HG03108 (cell line): ENCODE results near the gene RILPL1.
"Not testable (repeated sequence)": the region's sequence is repeated elsewhere in the genome, so short reads cannot be mapped to it uniquely, and the experiment has no call there.

Source experiments
- ATAC-seq: cut with Tn5 transposase; IDR thresholded peaks from one replicate; pipeline ENCODE4 v1.9.1; 2021; ENCODE audit warnings: moderate library complexity; ENCODE audit not compliant: unreplicated experiment

RILPL1 gene

DNA sequence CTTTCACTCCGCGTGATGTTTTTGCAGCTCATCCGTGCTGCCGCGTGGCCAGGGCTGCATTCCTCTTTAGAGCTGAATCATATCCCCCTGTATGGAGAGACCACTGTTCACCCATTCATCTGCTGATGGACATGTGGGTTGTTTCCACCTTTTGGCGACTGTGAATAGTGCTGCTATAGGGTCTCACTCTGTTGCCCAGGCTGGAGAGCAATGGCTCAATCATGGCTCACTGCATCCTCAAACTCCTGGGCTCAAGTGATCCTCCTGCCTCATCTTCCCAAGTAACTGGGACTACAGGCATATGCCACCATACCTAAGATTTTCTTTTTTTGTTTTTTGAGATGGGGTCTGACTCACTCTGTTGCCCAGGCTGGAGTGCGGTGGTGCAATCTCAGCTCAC is 36.5 kb downstream of the RILPL1 start:
- no peak for ATAC-seq

- no peak for ATAC-seq
Observed at GRCh38 chr12:123494124-123494851, 39.2 kb downstream of the RILPL1 start.

- ATAC-seq, result not testable (repeated sequence)
Observed at GRCh38 chr12:123492339-123493039, 41.0 kb downstream of the RILPL1 start.

GRCh38 chr12:123491481-123491880 is 42.0 kb downstream of the RILPL1 start:
- no peak for ATAC-seq

DNA sequence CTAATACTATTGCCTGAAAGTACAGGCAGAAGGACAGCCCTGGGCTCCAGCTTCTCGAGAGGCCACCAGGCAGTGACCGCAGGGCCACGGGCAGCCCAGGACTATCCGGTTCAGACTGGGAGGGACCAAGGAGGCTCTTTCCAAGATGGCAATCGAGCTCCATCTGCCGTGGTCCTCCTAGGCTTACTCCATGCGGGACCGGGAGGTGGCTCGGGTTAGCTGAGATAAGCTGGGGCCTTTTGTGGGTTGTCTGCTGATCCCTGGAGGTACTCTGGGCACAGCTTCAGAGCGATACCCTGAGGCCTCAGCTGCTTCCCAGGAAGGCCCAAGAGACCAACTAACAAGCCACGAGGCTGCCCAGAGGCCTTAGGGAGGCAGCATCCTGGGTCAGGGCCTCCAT is 42.5 kb downstream of the RILPL1 start:
- no peak for ATAC-seq

- no peak for ATAC-seq
Observed at GRCh38 chr12:123490089-123490488, 43.4 kb downstream of the RILPL1 start.

- no peak for ATAC-seq
Observed at GRCh38 chr12:123489580-123489979, 43.9 kb downstream of the RILPL1 start.

DNA sequence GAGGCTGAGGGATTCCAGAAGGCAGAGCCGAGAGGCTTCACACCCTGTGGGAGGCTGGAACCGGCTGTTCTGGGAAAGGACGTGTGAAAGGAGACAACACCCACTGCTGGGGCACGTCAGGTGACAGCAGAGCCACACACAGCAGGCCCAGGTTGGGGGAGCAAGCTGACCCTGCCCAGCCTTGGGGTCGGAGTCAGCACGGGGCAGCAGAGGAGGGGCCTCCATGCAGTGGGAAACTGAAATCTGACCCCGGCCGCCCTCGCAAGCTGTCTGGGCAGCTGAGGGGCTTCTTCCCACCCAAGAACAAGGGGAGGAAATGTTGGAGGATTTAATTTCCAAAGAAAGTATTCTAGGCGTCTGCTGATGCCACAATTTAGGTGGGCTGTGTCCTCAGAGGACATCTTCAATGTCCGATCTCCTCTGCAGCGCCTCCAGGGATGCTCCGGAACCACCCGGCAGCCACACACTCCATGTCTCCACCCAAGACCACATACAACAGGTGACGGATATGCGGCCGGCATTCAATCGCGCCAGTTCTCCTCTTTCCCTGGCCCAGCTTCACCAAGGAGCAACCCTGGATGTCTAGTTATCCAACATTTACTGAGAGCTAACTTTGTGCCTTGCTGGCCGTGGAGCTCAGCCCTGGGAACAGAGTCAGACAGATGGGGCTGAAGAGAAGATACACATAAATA is 44.8 kb downstream of the RILPL1 start:
- ATAC-seq, result no peak

- ATAC-seq, result no peak
Observed at GRCh38 chr12:123487428-123487827, 46.1 kb downstream of the RILPL1 start.

DNA sequence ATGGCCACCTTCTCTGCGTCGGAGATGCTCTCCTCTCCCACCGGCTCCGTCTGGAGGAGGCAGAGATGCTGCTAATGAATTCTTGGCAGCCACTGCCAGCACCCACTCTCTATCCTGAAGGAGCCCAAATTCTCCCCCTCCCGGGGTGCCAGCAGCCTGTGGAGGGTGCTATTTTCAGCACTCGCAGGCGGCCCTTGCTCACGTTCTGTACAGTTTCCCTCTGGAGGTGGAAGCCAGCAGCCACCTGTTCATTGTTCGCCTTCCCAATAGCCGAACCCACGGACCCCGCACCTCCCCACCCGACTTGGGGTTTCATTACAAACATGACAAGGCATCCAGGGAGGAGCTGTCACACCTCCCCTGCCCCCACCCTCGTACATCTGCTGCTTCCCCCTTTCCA is 47.8 kb downstream of the RILPL1 start:
- no peak for ATAC-seq

DNA sequence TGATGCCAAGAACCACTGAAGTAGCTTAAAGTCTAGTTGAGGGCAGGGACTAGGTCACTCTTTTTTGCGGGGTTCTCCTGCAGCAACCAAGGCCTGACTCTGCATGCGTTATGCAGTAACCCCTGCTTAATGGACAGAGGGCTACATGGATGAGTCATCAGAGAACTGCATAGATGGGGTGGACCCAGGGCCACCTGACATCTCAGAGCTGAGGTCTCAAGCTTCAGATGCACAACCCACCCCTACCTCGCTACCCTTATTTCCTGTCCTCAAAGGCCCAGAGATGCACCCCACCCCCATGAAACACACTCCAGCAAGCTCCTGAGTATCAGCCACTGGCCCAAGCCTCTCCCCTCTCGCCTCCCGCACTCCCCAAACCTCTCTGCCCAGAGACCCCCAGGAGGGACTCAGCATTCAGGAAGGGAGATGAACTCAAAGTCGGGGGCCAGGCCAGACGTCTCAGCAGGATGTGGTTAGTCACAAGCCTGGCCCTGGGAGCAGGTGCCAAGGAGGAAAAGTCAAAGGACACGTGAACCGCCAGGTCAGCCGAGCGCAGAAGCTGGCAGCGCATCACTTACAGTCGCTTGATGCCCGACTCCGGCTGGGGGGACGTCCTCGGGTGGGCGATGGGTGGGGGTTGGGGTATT is 49.8 kb downstream of the RILPL1 start:
- no peak for ATAC-seq

GRCh38 chr12:123482876-123483275 is 50.6 kb downstream of the RILPL1 start:
- ATAC-seq, result no peak

DNA sequence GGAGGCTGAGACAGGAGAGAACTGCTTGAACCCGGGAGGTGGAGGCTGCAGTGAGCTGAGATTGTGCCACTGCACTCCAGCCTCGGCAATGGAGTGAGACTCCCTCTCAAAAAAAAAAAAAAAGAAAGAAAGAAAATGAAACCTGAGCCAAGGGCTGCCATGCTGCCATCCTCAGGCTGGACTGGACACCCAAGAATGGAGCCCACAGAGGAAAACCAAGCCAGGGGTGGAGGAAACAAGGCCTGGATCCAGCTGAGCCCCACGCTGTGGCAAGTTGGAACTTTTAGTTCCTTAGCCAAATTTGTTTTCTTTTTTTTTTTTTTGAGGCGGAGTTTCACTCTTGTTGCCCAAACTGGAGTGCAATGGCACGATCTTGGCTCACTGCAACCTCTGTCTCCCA is 52.3 kb downstream of the RILPL1 start:
- ATAC-seq, result not testable (repeated sequence)

DNA sequence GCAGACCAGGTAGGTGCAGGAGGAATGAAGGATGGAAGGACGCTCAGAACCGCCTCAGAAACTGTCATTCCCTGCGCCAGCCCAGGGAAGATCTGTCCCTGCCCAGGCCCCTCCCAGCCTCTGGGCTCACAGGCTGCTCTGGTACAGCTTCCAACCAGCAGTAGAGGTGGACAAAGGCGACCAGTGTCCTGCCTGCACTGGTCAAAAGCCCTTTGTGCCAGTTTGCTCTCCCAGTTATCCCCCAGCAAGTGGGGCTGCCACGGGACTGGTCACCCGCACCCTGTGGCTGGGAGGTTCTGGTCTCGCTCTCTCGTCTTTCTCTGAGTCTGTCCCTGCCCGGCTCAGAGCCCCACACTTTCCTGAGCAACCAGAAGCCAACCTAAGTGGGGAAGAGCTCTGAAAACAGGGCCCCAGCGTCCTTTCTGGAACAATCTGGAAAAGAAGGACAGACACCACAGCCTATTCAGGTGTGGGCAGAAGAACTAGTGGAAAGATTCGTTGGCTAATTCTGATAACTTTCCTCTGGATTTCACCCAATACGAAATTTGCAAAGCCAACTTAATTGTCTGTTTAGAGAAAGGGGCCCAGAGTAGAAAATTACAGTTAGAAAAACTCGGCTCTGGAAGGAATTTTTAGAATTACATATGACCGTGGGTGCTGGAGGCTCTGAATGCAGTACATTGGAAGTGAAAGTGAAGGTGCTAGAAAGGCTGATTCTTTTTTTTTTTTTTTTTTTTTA is 53.9 kb downstream of the RILPL1 start:
- ATAC-seq, result no peak

DNA sequence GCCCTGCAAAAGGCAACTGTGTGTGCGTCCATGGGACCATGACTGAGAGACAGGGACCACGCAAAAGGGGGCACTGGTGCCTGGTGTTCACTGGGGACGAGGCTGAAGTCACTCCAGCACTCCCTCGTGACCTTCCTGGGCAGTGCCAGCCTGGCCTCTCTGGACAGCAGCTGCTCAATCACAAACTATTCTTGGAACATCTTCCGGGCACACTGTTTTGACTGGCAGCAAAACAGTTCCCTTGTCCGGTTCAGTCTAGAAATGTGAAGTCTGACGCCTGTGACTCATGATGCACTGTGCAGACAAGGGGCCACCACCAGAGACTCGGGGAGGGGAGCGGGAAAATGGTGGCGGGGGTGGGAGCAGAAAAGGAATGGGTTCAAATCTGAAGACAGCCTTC is 54.8 kb downstream of the RILPL1 start:
- no peak for ATAC-seq

DNA sequence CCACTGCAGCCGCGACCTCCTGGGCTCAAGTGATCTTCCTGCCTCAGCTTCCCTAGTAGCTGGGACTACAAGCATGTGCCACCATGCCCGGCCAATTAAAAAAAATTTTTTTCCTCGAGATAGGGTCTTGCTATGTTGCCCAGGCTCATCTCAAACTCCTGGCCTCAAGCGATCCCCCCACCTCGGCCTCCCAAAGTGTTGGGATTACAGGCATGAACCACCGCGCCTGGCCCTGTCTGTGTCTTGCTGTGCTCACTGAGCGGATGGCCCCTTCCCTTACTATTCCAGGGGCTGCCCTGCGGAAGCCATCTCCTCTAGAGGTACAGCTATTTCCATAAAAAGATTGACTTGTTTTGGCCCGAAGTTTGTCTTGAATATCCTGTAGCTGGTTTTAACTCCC is 55.5 kb downstream of the RILPL1 start:
- ATAC-seq, result no peak

- ATAC-seq, result no peak
Observed at GRCh38 chr12:123475246-123475703, 58.2 kb downstream of the RILPL1 start.

GRCh38 chr12:123474485-123475245 is 58.9 kb downstream of the RILPL1 start:
- no peak for ATAC-seq

DNA sequence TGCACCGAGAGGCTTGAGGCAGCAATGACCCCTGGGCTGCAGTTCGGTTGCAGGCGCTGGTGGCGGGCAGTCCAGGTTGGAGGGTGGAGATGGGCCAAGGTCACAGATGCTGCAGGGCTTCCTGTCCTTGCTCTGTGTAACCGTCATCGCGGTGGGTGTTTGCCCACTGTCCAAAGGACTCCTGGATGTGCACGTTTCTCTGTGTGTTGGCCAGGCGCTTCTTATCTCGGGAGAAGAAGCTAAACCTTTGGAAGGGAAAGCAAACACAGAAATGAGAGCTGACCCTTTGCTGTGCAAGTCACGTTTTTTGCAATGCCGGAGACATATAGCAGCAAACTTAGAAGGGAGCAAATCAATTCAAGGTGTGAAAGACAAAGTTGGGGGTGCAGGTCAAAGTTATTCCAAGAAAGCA is 61.1 kb downstream of the RILPL1 start:
- ATAC-seq, result no peak
